ENCODE results near the gene SLC22A23.

Gene SLC22A23

DNA sequence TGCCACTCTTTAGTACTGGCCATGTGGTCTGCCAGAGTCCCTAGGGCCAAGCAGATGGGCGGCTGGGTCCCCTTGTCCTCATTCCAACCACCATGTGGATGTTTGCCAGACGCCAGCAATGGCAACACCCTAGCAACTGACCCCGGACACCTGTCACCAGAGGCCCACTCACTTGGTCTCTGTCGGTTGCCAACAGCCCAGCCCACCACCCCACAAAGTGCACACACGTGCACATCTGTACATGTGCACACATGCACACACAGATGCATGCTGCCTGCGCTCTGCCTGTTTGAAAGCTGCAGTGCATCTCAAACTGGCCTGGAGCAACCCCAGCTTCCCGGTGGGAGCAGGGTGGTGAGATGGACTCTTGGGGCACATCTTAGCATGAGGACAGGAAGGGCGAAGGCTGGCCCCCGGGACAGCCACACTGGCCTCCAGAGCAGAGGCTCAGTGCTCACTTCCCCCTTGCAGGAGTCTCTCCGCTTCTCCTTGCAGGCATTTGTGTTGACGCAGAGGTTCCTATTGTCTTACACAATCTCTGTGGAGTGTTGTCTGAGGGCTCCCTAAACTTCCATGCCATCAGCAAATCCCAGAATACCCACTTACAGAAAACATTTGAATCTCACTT, 144.1 kb downstream of the SLC22A23 start:
- Mint-ChIP-seq H3K4me3 (no peak overlapping the region), H3K4me1 (peaks cover 18% of the 10 kb centered on the region), H3K27ac (peak overlapping the region; percentile 83), H3K36me3 (ENCODE audit: low read depth) (peaks cover 16% of the 10 kb centered on the region), H3K27me3 (ENCODE audit: low read depth, poor library complexity) (peaks cover 7% of the 10 kb centered on the region), H3K9me3 (no peaks in the 10 kb centered on the region)
- DNase-seq, result no peak
- TF ChIP-seq CTCF (IDR thresholded peaks at IDR 0.05), result no peak

GRCh38 chr6:3311826-3312225, 145.0 kb downstream of the SLC22A23 start:
- H3K4me1 Mint-ChIP-seq, result peaks cover 12% of the 10 kb centered on the region
- H3K27me3 Mint-ChIP-seq (ENCODE audit: low read depth, poor library complexity), result peaks cover 10% of the 10 kb centered on the region
- TF ChIP-seq CTCF (IDR thresholded peaks at IDR 0.05), result no peak
- H3K27ac Mint-ChIP-seq, result no peak overlapping the region
- H3K36me3 Mint-ChIP-seq (ENCODE audit: low read depth), result peaks cover 8% of the 10 kb centered on the region
- no peak overlapping the region for H3K4me3 Mint-ChIP-seq
- DNase-seq, result no peak
- H3K9me3 Mint-ChIP-seq, result no peaks in the 10 kb centered on the region

- TF ChIP-seq CTCF (IDR thresholded peaks at IDR 0.05), result no peak
- H3K27ac Mint-ChIP-seq, result no peak overlapping the region
- H3K4me3 Mint-ChIP-seq, result no peak overlapping the region
- H3K36me3 Mint-ChIP-seq (ENCODE audit: low read depth), result peaks cover 12% of the 10 kb centered on the region
- DNase-seq, result no peak
- H3K4me1 Mint-ChIP-seq, result peaks cover 9% of the 10 kb centered on the region
- H3K9me3 Mint-ChIP-seq, result peaks cover 4% of the 10 kb centered on the region
- H3K27me3 Mint-ChIP-seq (ENCODE audit: low read depth, poor library complexity), result peaks cover 10% of the 10 kb centered on the region
Observed at GRCh38 chr6:3310703-3311102, 146.1 kb downstream of the SLC22A23 start.

DNA sequence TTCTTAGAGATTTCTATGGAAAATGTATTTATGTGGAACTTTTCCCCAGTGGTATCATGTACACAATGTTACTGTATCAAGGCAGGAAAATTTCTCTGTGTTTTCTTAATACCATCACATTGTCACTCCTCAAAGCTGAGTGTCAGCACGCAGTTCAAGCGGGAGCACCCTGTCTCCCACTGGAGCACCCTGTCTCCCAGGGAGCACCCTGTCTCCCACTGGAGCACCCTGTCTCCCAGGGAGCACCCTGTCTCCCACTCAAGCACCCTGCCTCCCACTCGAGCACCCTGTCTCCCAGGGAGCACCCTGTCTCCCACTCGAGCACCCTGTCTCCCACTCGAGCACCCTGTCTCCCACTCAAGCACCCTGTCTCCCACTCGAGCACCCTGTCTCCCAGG, 146.8 kb downstream of the SLC22A23 start:
- Mint-ChIP-seq H3K27ac (no peak overlapping the region), H3K36me3 (ENCODE audit: low read depth) (peaks cover 13% of the 10 kb centered on the region), H3K4me3 (no peak overlapping the region), H3K9me3 (peaks cover 9% of the 10 kb centered on the region), H3K27me3 (ENCODE audit: low read depth, poor library complexity) (peaks cover 10% of the 10 kb centered on the region), H3K4me1 (peaks cover 5% of the 10 kb centered on the region)
- TF ChIP-seq CTCF (IDR thresholded peaks at IDR 0.05), result no peak
- DNase-seq, result no peak

GRCh38 chr6:3309391-3310050, 147.3 kb downstream of the SLC22A23 start:
- H3K4me3 Mint-ChIP-seq, result no peak overlapping the region
- peaks cover 16% of the 10 kb centered on the region for H3K36me3 Mint-ChIP-seq (ENCODE audit: low read depth)
- TF ChIP-seq CTCF (IDR thresholded peaks at IDR 0.05), result no peak
- no peak overlapping the region for H3K27ac Mint-ChIP-seq
- DNase-seq, result no peak
- peaks cover 9% of the 10 kb centered on the region for H3K9me3 Mint-ChIP-seq
- H3K4me1 Mint-ChIP-seq, result no peaks in the 10 kb centered on the region
- H3K27me3 Mint-ChIP-seq (ENCODE audit: low read depth, poor library complexity), result peaks cover 10% of the 10 kb centered on the region

DNA sequence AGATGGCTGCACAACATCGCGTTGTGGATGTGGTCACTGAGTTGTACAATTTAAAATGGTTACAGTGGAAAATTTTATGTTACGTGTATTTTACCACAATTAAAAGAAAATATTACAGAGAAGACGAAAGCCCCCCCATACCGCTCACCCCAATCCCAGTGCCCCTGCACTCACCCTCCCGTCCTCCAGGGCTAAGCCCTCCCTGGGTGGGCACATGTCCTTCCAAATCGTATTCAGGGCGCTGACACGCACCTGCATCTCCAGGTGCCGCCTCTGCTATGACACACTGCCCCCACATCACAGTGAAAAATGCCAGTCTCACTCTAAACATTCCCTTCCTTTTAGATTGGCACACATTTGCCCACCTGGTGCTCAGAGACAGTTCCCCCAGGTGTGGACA, 148.7 kb downstream of the SLC22A23 start:
- H3K36me3 Mint-ChIP-seq (ENCODE audit: low read depth), result peaks cover 28% of the 10 kb centered on the region
- H3K9me3 Mint-ChIP-seq, result peaks cover 14% of the 10 kb centered on the region
- H3K4me1 Mint-ChIP-seq, result no peaks in the 10 kb centered on the region
- TF ChIP-seq CTCF (IDR thresholded peaks at IDR 0.05), result no peak
- no peak for DNase-seq
- H3K27me3 Mint-ChIP-seq (ENCODE audit: low read depth, poor library complexity), result peaks cover 6% of the 10 kb centered on the region
- no peak overlapping the region for H3K4me3 Mint-ChIP-seq
- H3K27ac Mint-ChIP-seq, result peak overlapping the region; percentile 67
